Measurements from ENCODE around the gene PSD. TPM values are rescaled to one million over a fixed set of nuclear protein-coding genes. Genes with fewer than 3 reads are reported as not detected.

Gene PSD
- total and polyA plus RNA-seq, 11 donors = 0.14 to 1.7 (median 0.84) TPM

GRCh38 chr10:102398172-102399020, 20.2 kb downstream of the PSD start:
- peak overlapping the region in 7 of 12 donors; percentile 60 to 85 (median 75) for H3K4me3 ChIP-seq

DNA sequence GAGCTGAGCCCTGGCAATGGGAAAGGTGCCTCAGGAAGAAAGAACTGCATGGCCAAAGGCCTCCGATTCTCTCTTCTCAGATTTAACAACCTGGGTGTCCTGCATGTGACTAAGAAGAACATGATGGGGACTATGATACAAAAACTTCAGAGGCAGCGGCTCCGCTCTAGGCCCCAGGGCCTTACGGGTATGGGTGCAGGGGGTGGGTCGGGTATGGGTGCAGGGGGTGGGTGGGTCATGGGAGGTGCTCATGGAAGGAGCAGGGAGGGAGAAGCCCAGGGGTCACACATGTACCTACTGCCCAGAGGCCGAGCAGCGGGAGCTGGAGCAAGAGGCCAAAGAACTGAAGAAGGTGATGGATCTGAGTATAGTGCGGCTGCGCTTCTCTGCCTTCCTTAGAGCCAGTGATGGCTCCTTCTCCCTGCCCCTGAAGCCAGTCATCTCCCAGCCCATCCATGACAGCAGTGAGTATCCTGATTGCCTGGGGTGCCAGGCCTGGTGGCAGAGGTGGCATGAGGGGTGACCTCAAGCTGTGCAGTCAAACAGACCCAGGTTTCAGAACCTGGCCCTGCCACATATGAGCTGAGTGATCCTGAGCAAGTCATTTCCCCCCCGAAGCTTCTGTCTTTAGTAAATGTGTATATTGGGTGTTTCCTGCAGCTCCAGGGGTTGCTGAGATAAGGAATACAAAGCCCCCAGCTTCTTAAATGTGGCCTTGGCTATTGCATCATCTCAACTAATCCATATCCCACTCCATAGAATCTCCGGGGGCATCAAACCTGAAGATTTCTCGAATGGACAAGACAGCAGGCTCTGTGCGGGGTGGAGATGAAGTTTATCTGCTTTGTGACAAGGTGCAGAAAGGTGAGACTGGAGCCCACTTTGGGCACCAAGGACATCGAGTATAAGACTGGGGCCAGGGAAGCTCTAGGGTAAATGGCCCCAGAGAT, 21.1 kb downstream of the PSD start:
- H3K4me1 ChIP-seq = peaks cover 3 to 53% (median 33%) of the 10 kb centered on the region in 12 donors
- peaks cover 0 to 57% (median 20%) of the 10 kb centered on the region in 9 donors for H3K36me3 ChIP-seq
- ATAC-seq = no peak
- no peaks in the 10 kb centered on the region for H3K9me3 ChIP-seq
- H3K4me3 ChIP-seq = peak overlapping the region in 1 of 12 donors; percentile 91
- WGBS, 4 donors = 92 to 96% (median 95%) methylated on average over 14 of the region's 14 CpGs
- TF ChIP-seq POLR2A (IDR thresholded peaks at IDR 0.05) = no peak
- TF ChIP-seq, protein P1, sequence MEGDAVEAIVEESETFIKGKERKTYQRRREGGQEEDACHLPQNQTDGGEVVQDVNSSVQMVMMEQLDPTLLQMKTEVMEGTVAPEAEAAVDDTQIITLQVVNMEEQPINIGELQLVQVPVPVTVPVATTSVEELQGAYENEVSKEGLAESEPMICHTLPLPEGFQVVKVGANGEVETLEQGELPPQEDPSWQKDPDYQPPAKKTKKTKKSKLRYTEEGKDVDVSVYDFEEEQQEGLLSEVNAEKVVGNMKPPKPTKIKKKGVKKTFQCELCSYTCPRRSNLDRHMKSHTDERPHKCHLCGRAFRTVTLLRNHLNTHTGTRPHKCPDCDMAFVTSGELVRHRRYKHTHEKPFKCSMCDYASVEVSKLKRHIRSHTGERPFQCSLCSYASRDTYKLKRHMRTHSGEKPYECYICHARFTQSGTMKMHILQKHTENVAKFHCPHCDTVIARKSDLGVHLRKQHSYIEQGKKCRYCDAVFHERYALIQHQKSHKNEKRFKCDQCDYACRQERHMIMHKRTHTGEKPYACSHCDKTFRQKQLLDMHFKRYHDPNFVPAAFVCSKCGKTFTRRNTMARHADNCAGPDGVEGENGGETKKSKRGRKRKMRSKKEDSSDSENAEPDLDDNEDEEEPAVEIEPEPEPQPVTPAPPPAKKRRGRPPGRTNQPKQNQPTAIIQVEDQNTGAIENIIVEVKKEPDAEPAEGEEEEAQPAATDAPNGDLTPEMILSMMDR (IDR thresholded peaks at IDR 0.05) = no peak
- peak overlapping the region in 2 of 12 donors; percentile 99 for H3K27ac ChIP-seq
- no peaks in the 10 kb centered on the region for H3K27me3 ChIP-seq
- intact Hi-C loops (cut with DNase I) = loop anchor here in 9 of 10 donors (2.0 to 10.0 kb wide), 8 partner anchors 80 to 230 kb away; partner anchors contain the start of gene ELOVL3 (in 1 of the 9)
- peak in 1 of 5 donors; percentile 13 for DNase-seq

More at GRCh38 chr10:102398172-102399020, 20.2 kb downstream of the PSD start:
- H3K27me3 ChIP-seq = no peaks in the 10 kb centered on the region
- peak in 1 of 5 donors; percentile 24 for DNase-seq
- no peak for TF ChIP-seq POLR2A (IDR thresholded peaks at IDR 0.05)
- no peaks in the 10 kb centered on the region for H3K9me3 ChIP-seq
- no peak for ATAC-seq
- WGBS, 4 donors = 87 to 94% (median 89%) methylated on average over 20 to 21 of the region's 21 CpGs
- H3K4me1 ChIP-seq = peaks cover 3 to 49% (median 30%) of the 10 kb centered on the region in 12 donors
- intact Hi-C loops (cut with DNase I) = loop anchor here in 8 of 10 donors (2.0 to 10.0 kb wide), 8 partner anchors 79 to 231 kb away; partner anchors contain the start of gene ELOVL3 (in 1 of the 8)
- H3K27ac ChIP-seq = peak overlapping the region in 8 of 12 donors; percentile 82 to 99 (median 90)
- H3K36me3 ChIP-seq = peaks cover 0 to 66% (median 21%) of the 10 kb centered on the region in 9 donors

DNA sequence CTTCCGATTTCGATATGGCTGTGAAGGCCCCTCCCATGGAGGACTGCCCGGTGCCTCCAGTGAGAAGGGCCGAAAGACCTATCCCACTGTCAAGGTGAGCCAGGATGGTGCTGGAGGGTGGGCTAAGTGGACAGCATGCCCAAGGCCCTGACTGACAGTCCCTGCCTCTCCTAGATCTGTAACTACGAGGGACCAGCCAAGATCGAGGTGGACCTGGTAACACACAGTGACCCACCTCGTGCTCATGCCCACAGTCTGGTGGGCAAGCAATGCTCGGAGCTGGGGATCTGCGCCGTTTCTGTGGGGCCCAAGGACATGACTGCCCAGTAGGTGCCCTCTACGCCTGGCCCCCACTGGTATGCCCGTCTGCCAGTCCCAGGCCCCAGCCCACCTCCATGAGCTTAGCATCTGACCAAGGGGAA, 21.8 kb downstream of the PSD start:
- TF ChIP-seq, protein P1 (IDR thresholded peaks at IDR 0.05) = no peak
- TF ChIP-seq POLR2A (IDR thresholded peaks at IDR 0.05) = no peak
- peaks cover 3 to 53% (median 33%) of the 10 kb centered on the region in 12 donors for H3K4me1 ChIP-seq
- H3K36me3 ChIP-seq = peaks cover 0 to 49% (median 16%) of the 10 kb centered on the region in 9 donors
- H3K9me3 ChIP-seq = no peaks in the 10 kb centered on the region
- DNase-seq (peak in 1 of 5 donors; percentile 18), ATAC-seq (no peak)
- intact Hi-C loops (cut with DNase I) = loop anchor here in 8 of 10 donors (2.0 to 10.0 kb wide), 7 partner anchors 81 to 229 kb away; partner anchors contain the start of gene ELOVL3 (in 1 of the 8)
- H3K27ac ChIP-seq = peak overlapping the region in 6 of 12 donors; percentile 89 to 99 (median 97)
- 86 to 94% (median 91%) methylated on average over 11 to 12 of the region's 12 CpGs for WGBS, 4 donors
- H3K27me3 ChIP-seq = no peaks in the 10 kb centered on the region
- H3K4me3 ChIP-seq = peak overlapping the region in 8 of 12 donors; percentile 64 to 91 (median 76)

- Histone ChIP-seq H3K9me3 (no peaks in the 10 kb centered on the region), H3K4me1 (peaks cover 3 to 53% (median 33%) of the 10 kb centered on the region in 12 donors), H3K4me3 (peak overlapping the region in 11 of 12 donors; percentile 50 to 91 (median 73)), H3K36me3 (peaks cover 0 to 45% (median 11%) of the 10 kb centered on the region in 9 donors), H3K27ac (peak overlapping the region; percentile 35 to 99 (median 96)), H3K27me3 (no peaks in the 10 kb centered on the region)
- WGBS, 4 donors = 55 to 70% (median 62%) methylated on average over 4 of the region's 4 CpGs
- ATAC-seq = no peak
- intact Hi-C loops (cut with DNase I) = loop anchor here in 8 of 10 donors (2.0 to 10.0 kb wide), 7 partner anchors 81 to 229 kb away; partner anchors contain the start of gene ELOVL3 (in 1 of the 8)
- DNase-seq = no peak
- TF ChIP-seq, protein P1 (IDR thresholded peaks at IDR 0.05) = no peak
- TF ChIP-seq POLR2A (IDR thresholded peaks at IDR 0.05) = no peak
These were observed 22.3 kb downstream of the PSD start for GRCh38 chr10:102396317-102396650.
